GM19438 (cell line): ENCODE data around the gene GCNT2.
"Not testable (repeated sequence)": the region's sequence is repeated elsewhere in the genome, so short reads cannot be mapped to it uniquely, and the experiment has no call there.

Experiments
- ATAC-seq: cut with Tn5 transposase; IDR thresholded peaks from one replicate; pipeline ENCODE4 v1.9.1; 2021; ENCODE audit warnings: low read depth; ENCODE audit not compliant: unreplicated experiment

The GCNT2 gene

DNA sequence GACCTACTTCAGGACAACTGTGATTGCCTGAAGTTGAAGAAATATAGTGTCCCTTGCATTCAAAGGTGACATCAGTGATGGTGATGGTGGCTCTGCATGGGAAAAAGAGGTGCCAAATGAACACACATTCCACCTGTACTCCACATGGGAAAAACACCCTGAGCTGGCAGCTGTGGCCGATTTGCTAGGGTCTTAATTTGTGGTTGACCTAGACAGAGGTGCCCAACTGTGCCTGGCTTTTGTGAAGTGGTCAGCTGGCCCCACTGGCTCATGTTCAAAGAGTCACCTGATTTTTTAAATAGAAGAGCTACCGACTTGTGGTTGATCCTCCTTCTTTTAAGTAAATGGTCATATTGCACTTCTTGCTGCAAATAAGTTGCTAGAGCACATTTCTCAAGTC, 7.6 kb upstream of the GCNT2 start:
- ATAC-seq: no peak

- ATAC-seq: no peak
Observed at GRCh38 chr6:10514049-10514780, 6.9 kb upstream of the GCNT2 start.

GRCh38 chr6:10516953-10517352, 4.2 kb upstream of the GCNT2 start:
- ATAC-seq: no peak

GRCh38 chr6:10518557-10519407, 2.4 kb upstream of the GCNT2 start:
- no peak for ATAC-seq

DNA sequence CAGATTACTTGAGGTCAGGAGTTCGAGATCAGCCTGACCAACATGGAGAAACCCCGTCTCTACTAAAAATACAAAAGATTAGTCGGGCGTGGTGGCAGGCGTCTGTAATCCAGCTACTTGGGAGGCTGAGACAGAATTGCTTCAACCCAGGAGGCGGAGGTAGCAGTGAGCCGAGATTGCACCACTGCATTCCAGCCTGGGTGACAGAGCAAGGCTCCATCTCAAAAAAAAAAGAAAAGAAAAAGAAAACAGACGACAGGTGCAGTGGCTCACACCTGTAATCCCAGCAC, 1.8 kb upstream of the GCNT2 start:
- ATAC-seq: not testable (repeated sequence)

DNA sequence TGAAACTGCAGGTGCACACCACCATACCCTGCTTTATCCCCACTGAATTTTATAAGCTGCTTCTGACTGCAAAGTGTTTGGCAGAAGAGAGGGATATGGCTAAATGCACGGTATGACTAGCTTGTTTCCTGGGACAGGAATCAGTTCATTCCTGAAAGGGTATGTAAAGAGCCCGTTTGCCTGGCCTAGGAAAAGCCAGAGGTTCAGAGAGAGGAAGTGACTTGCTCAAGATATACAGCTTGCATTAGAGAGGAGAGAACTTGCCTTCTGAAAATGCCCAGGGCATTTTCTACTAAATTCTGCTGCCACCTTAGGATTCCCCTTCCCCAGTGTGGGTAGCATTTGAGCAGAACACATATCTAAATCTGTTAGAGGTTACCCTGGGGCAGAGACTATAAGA, 683 bp upstream of the GCNT2 start:
- no peak for ATAC-seq

GRCh38 chr6:10522929-10523573, 1.9 kb downstream of the GCNT2 start:
- no peak for ATAC-seq

GRCh38 chr6:10526156-10526555, 5.0 kb downstream of the GCNT2 start:
- ATAC-seq: no peak

GRCh38 chr6:10528158-10528981, 7.2 kb downstream of the GCNT2 start:
- ATAC-seq: peak; percentile 51

DNA sequence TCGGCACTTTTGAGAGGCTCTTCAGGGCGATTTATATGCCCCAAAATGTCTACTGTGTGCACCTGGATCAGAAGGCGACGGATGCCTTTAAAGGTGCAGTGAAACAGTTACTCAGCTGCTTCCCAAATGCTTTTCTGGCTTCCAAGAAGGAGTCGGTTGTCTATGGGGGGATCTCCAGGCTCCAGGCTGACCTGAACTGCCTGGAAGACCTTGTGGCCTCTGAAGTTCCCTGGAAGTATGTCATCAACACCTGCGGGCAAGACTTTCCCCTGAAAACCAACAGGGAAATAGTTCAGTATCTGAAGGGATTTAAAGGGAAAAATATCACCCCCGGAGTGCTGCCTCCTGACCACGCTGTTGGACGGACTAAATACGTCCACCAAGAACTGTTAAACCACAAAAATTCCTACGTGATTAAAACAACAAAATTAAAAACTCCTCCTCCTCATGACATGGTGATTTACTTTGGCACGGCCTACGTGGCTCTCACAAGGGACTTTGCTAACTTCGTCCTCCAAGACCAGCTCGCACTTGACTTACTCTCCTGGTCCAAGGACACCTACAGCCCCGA, 8.2 kb downstream of the GCNT2 start:
- ATAC-seq: no peak

DNA sequence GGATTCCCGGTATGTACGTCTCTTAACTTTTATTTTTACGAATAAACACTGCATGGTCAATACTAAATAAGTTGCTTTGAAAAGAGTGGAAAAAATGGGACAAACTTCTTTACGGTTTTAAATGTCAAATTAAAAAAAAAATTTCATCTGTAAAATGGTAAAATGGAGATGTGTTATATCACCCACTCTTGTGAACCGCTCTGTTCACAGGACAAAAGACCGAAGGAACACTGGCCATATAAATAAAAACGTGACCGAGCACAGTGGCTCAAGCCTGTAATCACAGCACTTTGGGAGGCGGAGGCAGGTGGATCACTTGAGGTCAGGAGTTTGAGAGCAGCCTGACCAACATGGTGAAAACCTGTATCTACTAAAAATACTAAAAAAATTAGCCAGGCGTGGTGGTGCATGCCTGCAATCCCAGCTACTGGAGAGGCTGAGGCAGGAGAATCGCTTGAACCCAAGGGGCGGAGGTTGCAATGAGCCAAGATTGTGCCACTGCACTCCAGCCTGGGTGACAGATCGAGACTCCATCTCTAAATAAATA, 8.8 kb downstream of the GCNT2 start:
- not testable (repeated sequence) for ATAC-seq

- no peak for ATAC-seq
Observed at GRCh38 chr6:10531503-10531902, 10.4 kb downstream of the GCNT2 start.

- ATAC-seq: no peak
Observed at GRCh38 chr6:10531942-10532341, 10.8 kb downstream of the GCNT2 start.

- no peak for ATAC-seq
Observed at GRCh38 chr6:10532392-10532791, 11.2 kb downstream of the GCNT2 start.

DNA sequence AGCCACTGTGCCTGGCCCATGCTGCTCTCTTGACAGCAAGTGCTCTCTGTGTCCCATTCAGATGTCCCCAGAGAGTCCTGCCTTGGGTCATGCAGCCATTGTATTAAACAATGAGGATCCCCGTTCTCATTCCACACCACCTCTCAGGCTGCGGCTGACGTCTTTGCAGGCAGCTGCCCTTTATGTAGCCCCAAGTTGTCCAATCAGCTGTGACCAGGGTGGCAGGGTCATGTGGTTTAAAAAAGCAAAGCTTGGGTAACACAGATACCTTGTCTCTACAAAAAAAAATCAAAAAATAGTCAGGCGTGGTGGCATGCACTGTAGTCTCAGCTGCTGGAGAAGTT, 13.2 kb downstream of the GCNT2 start:
- ATAC-seq: peak; percentile 5

DNA sequence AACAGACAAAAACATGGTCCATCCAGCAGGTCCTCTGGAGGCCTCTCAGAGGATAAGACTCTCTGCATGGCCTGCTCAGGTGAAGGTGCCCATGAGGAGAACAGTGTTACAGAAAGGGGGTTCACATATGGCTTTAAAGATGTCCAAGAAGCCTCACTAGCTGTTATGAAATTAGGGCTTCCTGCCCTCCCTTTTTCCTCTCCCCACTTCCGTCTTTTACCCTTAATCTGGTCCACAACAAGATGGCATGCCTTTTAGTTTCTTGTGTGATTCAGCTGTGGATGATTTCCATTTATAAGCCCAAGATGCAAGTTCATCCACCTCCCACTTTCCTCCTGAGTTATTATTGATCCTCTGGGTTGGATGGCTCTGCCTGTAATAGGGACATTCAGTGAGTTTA, 14.0 kb downstream of the GCNT2 start:
- no peak for ATAC-seq

DNA sequence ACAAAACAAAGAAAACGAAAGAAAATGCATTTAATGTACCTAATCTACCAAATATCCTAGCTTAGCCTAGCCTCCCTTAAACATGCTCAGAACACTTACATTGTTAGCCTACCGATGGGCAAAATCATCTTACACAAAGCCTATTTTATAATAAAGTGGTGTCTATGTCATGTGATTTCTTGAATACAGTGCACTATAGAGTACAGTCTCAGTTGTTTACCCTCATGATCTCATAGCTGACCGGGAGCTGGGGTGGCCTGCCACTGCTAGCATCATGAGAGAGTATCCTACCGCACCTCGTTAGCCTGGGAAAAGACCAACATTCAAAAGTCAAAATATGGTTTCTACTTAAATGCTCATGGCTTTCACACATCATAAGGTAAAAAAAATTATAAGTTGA, 16.6 kb downstream of the GCNT2 start:
- no peak for ATAC-seq

DNA sequence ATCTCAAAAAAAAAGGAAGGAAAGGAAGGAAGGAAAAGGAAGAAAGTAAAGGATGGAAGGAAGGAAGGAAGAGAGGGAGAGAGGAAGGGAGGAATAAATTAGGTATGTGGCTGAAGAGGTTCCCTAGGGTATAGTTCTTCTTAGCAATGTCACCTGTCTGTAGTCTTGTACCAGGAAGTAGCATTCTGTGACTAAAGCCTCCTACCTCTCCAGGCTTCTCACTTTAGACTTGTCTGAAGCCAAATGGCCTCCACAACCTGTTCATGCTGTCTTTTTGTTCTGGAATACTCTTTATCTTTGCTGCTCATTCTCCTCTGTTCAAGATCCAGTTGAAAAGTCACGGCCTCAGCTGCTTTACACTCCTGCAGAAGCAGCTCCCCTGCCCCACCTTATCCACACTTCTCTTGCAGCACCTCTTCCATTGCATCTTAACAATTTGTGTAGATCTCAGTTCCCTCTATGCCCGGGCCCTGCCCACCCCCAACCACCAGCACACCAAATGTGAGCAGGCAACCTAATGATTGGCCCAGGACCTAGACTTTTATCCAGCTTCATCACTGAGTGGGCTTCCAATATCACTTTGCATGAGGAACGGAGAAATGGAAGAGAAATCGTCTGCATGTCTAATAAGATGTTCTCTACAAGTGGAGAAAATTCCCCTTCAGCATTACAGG, 19.1 kb downstream of the GCNT2 start:
- no peak for ATAC-seq

DNA sequence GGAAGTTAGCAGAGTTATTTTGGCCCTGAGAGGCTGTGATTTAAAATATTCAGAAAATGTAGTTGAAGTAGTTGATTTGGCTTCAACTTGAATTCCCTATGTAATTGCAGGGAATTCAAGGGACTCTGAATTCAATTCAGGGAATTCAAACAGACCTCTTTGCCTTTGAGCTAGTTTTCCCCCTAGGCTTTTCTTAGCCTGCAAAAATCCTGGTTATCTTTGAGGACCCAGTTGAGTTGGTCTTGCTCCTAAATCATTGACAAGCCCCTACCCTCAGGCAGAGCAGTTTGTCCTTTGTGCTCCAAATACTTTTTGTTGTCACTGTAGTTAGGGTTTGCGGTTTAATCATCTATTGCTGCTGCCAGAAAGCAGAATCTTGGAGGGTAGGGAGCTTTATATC, 20.4 kb downstream of the GCNT2 start:
- no peak for ATAC-seq

- ATAC-seq: no peak
Observed at GRCh38 chr6:10542213-10542612, 21.1 kb downstream of the GCNT2 start.
